ENCODE results near the gene NDUFS6.
"Not testable (repeated sequence)": the region's sequence is repeated elsewhere in the genome, so short reads cannot be mapped to it uniquely, and the experiment has no call there.

Gene NDUFS6

DNA sequence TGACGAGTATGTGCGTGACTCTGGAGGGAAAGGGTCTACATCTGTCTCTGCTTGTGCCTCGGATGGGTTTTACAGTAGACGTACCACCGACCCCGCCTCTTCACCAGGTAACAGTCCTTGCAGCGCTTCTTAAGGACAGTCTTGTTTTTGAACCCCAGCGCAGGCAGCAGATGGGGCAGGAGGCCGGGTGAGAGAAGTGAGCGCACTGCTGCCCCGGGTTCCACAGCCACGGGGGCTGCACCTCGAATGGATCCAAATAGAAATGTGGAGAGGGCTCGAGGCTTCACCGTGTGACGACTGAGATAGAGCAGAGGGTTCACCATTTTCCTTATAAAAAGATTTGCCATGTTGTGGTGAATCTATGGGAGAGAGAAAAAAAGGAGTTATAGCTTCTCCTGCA, 2.6 kb upstream of the NDUFS6 start:
- not testable (repeated sequence) for DNase-seq (ENCODE audit: low spot score)

- DNase-seq (ENCODE audit: low spot score) = peak; percentile 52
These were observed 2.1 kb upstream of the NDUFS6 start for GRCh38 chr5:1799110-1799601.

- DNase-seq (ENCODE audit: low spot score) = peak; percentile 98
These were observed 1.4 kb upstream of the NDUFS6 start, which contains the start of gene MRPL36 for GRCh38 chr5:1799602-1800471. TSS of gene MRPL36 (minus strand) at chr5:1799837. CDS start at chr5:1798935, 902 bp downstream.

DNA sequence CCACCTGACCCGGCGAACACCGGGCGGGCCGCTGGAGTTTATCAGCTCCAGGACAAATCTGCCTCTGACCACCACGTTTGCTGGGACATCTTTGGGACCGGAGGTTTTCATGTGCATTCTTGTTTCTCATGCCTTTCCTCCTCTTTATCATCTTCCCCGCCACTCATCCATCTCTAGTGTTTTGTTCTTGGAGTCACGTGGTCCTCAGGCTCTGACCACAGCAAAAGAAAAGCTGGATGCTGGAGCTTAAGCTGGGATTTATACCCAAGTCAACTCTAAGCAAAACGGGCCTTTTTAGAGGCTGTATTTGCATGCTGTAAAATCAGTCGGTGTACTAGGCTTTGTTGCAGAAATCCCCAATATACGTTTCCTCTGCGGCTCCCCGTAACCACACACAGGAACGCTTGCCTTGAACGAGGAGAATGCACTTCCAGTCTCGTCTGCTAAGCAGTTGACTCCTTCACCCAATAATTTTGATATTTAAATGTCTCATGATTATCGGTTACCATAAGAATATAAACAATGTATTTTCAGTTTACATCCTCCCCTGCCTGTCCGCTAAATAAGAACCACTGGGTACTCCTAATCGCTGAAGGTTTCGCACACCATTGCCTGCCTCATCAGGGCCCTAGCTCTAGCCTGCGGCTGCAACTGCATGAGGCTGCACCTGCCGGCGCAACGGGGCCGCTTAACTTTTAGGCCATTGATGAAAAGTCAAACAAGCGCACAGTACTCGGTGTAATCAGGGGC, 560 bp upstream of the NDUFS6 start:
- DNase-seq (ENCODE audit: low spot score) = peak; percentile 96

DNA sequence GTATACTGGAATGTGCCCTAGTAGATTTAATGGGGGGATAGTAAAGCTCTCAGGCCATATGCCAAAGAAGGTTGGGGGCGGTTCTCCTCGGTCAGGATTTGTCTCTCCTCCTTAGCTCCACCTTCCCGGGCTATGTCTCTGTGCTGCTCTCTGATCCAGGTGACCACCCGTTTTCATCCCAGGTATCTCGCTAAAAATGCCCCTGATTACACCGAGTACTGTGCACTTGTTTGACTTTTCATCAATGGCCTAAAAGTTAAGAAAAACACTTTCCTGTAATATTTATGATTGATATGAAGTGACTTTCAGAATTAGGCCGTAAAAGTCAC, 724 bp downstream of the NDUFS6 start:
- peak; percentile 57 for DNase-seq (ENCODE audit: low spot score)

- DNase-seq (ENCODE audit: low spot score) = no peak
These were observed 2.0 kb downstream of the NDUFS6 start for GRCh38 chr5:1803192-1803591.

DNA sequence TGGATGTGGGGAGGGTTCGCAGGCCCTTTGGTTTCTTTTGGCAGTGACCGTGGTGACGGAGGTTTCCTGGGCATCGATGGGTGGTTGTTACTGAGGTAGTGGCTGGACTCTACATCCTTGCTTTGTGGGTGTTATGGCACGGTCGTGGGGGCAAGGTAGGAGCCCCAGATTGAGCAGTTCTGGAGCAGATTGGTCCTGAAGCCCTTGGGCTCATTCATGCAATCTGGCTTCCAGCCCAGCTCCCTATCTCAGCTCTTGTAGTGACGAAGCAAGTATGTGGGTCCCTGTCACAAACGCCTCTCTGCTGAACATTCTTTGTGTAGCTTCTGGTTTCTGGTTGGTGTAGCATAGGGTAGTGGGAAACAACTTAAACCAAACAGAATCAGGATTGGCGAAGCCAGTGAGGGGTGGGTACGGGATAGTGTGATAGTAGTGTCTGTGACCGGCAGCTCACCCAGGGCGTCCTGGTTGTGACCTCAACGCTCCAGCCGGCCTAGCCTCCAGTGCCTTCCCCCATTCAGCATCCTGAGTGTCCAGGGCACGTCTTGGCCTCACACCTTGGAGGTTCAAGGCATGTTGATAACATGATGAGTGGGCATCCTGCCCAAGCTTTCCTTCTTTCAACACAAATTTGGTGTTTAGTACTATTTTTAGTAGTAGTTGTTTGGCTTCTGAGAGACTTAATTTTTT, 2.9 kb downstream of the NDUFS6 start:
- no peak for DNase-seq (ENCODE audit: low spot score)

DNA sequence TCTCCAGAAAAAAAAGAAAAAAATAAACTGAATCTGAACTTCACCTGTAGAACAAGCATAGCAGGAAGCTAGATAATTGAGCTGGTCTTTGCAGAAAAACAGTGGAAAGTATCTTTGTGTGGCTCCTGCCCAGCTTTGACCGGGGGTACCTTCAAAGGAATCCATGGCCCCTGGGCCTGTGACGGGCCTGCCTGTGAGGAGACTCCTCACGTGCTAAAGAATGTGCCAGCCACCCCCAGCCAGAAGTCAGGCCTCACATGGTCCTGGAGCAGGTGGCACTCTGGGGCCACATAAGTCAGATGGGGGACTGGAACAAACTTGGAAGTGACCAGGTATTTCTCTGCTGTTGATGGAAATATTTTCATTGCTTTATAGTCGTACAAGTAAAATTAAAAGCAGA, 4.1 kb downstream of the NDUFS6 start:
- no peak for DNase-seq (ENCODE audit: low spot score)

GRCh38 chr5:1805736-1806135, 4.5 kb downstream of the NDUFS6 start:
- DNase-seq (ENCODE audit: low spot score) = no peak

GRCh38 chr5:1806199-1806598, 5.0 kb downstream of the NDUFS6 start:
- no peak for DNase-seq (ENCODE audit: low spot score)

DNA sequence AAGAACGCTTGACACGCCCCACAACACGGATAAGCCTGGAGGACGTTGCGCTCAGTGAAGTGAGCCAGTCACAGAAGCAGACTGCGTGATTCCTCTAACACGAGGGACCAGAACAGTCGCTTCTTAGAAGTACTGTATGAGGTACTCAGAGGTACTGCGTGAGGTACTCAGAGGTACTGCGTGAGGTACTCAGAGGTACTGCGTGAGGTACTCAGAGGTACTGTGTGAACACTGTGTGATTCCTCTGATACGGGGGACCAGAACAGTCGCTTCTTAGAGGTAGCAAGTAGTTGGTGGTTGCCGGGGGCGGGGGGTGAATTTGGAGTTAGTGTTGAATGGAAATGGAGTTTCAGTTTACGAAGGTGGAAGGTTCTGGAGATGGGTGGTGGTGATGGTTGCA, 5.8 kb downstream of the NDUFS6 start:
- no peak for DNase-seq (ENCODE audit: low spot score)

DNA sequence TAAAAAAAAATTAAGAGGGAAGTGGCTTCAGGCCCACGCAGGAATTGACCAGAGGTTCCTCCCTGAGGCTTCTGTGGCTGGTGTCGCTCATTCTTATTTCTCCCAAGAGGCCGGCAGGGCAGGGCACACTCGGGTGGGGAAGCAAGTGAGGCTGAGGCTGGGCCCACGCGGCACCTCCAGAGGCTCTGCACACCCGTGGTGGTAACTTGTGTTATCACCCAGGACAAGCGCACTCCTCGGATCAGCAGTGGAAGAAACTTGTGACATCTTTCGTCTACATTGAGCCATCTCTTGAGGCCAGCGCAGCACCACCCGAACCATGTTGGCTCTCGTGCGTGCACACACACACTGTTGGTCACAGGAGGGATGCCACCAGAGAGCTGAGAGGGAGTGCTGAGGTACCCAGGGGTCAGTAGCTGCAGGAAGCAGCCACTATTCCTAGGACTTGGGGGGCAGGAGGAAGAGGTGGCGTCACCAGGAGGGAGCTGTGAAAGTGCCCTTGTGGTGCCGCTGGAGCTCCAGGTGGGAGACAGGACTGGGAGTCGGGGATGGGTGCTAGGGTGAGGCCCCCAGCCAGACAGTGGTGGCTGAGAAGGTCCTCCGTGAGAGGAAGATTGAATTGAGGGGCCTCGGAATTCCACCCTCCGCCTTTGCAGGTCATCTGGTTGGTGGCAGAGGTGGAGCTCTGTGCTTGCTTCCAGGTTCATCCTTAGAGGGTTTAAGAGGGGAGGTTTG, 6.4 kb downstream of the NDUFS6 start:
- DNase-seq (ENCODE audit: low spot score) = no peak

DNA sequence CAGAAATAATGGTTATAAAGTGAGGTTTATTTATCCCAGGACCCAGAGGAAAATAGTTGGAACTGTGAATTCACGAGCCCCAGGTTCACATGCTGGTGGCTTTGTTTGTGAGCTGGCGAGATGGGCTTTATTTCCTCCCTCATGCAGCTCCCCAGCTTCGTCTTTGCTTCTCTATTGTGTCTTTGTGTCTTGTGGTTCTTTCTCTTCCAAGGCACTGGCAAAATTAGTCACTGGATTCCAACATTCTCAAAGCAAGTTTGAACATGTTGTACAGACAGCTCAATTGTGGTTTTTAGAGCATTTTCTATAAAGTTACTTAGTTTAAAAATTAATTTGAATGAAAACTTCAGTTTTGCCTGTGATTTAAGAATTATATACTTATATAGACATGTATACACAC, 7.2 kb downstream of the NDUFS6 start:
- DNase-seq (ENCODE audit: low spot score) = no peak

- no peak for DNase-seq (ENCODE audit: low spot score)
These were observed 8.3 kb downstream of the NDUFS6 start for GRCh38 chr5:1809416-1810035.

DNA sequence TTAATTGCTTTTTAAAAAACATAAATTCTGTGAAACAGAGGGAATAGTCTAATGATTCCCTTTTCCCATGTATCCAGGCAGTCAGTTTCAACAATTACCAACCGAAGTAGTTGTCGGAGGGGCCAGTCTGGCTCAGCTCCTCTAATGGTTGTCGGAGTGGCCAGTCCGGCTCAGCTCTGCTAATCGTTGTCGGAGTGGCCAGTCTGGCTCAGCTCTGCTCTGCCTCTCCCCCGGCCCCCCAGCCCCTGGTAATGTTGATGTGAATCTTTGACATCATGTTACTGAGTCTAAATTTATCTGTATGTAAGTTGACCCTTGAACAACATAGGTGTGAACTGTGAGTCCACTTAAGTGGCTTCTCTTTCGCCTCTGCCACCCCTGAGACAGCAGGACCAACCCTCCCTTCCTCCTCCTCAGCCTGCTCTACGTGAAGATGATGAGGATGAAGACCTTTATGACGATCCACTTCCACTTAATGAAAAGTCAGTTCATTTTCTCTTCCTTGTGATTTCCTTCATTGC, 9.4 kb downstream of the NDUFS6 start:
- no peak for DNase-seq (ENCODE audit: low spot score)

- DNase-seq (ENCODE audit: low spot score) = no peak
These were observed 13.2 kb downstream of the NDUFS6 start for GRCh38 chr5:1814183-1815020.

- no peak for DNase-seq (ENCODE audit: low spot score)
These were observed 14.0 kb downstream of the NDUFS6 start for GRCh38 chr5:1815071-1815786.

GRCh38 chr5:1815881-1816292, 14.7 kb downstream of the NDUFS6 start:
- no peak for DNase-seq (ENCODE audit: low spot score)

DNA sequence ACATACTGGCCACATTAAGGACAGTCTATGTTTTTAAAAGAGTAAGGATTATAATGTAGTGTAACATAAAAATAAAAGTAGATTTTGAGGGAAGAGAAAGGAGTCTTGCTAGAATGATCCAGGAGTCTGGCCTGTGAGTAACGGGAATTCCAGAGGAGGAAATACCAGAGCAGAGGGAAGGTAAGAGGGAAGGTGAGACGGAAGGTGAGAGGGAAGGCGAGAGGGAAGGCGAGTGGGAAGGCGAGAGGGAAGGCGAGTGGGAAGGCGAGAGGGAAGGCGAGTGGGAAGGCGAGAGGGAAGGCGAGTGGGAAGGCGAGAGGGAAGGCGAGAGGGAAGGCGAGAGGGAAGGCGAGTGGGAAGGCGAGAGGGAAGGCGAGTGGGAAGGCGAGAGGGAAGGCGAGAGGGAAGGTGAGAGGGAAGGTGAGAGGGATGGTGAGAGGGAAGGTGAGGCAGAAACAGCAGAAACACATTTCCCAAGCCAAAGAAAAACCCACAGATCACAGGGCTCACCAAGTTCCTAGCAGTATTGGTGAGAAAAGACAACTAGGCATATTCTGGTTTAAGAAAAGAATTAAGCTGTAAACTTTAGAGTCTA, 15.4 kb downstream of the NDUFS6 start:
- DNase-seq (ENCODE audit: low spot score) = not testable (repeated sequence)

Measured in NAMALWA (cell line).